CD4-positive, alpha-beta T cell (primary cell): ENCODE measurements around the gene NREP. TPM values are rescaled to one million over a fixed set of nuclear protein-coding genes. Genes with fewer than 3 reads are reported as not detected.

Experiments
- ATAC-seq: fragments of 200-7000 bp; cut with Tn5 transposase; one replicate; pipeline ENCODE4 v1.10.0; 2022; ENCODE audit warnings: mild to moderate bottlenecking; ENCODE audit not compliant: poor library complexity
- CTCF ChIA-PET: fragments of 350-600 bp; sonication (Branson Sonifier 250); formaldehyde crosslinking; loops from one replicate; lab custom pipeline; 2021; ENCODE audit warnings: antibody characterized with exemption, inconsistent platforms; lab: Charles Lee
- POLR2A ChIA-PET: fragments of 350-600 bp; sonication (Branson Sonifier 250); formaldehyde crosslinking; loops from one replicate; lab custom pipeline; 2021; ENCODE audit warnings: antibody characterized with exemption, inconsistent platforms; lab: Charles Lee
- DNase-seq, 14 experiments: peaks; one replicate each; pipeline ENCODE4 v3.0.0-alpha.2; 2013 to 2020; ENCODE audit warnings: mixed read lengths in 2 of 14
- H3K27ac ChIP-seq, 2 donors: one replicate each; pipeline versions ENCODE4 v1.5.1 to v1.7.0; 2013; ENCODE audit warnings: low read length in 2 of 2, low read depth in 1 of 2, mild to moderate bottlenecking in 1 of 2
- H3K27me3 ChIP-seq, 2 experiments: 1 replicate in 1 of 2; 2 replicates in 1 of 2; pipeline versions ENCODE4 v1.6.1 to v1.7.0; 2013; ENCODE audit warnings: low read length in 2 of 2, control low read depth in 1 of 2, mild to moderate bottlenecking in 1 of 2, moderate library complexity in 1 of 2; ENCODE audit not compliant: insufficient read depth in 2 of 2, control insufficient read depth in 1 of 2
- H3K36me3 ChIP-seq: one replicate; pipeline ENCODE4 v1.6.1; 2013; ENCODE audit warnings: low read length, control low read depth; ENCODE audit not compliant: insufficient read depth
- H3K4me1 ChIP-seq: one replicate; pipeline ENCODE4 v1.6.1; 2013; ENCODE audit warnings: low read length, control low read depth; ENCODE audit not compliant: insufficient read depth
- H3K4me3 ChIP-seq: one replicate; pipeline ENCODE4 v1.5.1; 2013; ENCODE audit warnings: mild to moderate bottlenecking, low read length, moderate library complexity
- H3K9me3 ChIP-seq, 2 experiments: 1 replicate in 1 of 2; 2 replicates in 1 of 2; pipeline versions ENCODE4 v1.6.1 to v1.7.0; 2013; ENCODE audit warnings: low read length in 2 of 2, mild to moderate bottlenecking in 2 of 2, control low read depth in 1 of 2, moderate library complexity in 1 of 2; ENCODE audit not compliant: control insufficient read depth in 1 of 2, insufficient read depth in 1 of 2
- H3K27ac Mint-ChIP-seq: one replicate; pipeline ENCODE4 v1.8.0; 2020; ENCODE audit warnings: mixed read lengths
- H3K27me3 Mint-ChIP-seq: one replicate; pipeline ENCODE4 v1.8.0; 2021; ENCODE audit warnings: mixed read lengths
- H3K36me3 Mint-ChIP-seq: one replicate; pipeline ENCODE4 v1.8.0; 2021; ENCODE audit warnings: low read depth, mixed read lengths
- H3K4me1 Mint-ChIP-seq: one replicate; pipeline ENCODE4 v1.8.0; 2021; ENCODE audit warnings: low read depth, mixed read lengths
- H3K4me3 Mint-ChIP-seq: one replicate; pipeline ENCODE4 v1.8.0; 2020; ENCODE audit warnings: mild to moderate bottlenecking, mixed read lengths
- H3K9me3 Mint-ChIP-seq: one replicate; pipeline ENCODE4 v1.8.0; 2020; ENCODE audit warnings: mixed read lengths
- CTCF ChIP-seq: fragments of 200-600 bp; IDR thresholded peaks from one replicate; pipeline ENCODE4 v1.8.0; 2022; ENCODE audit warnings: antibody characterized with exemption, mild to moderate bottlenecking
- intact Hi-C, 2 experiments: fragments of 100-400 bp; cut with DNase I in 1 of 2; cut with micrococcal nuclease in 1 of 2; formaldehyde crosslinking; loops; one replicate each; pipeline versions ENCODE4 v1.15.1 to v1.9.0; 2023 to 2025; cut with DNase I, micrococcal nuclease
- total RNA-seq, 174 experiments: library from RNA in 2 of 174; stranded (reverse) in 2 of 174; gene quantifications; one replicate each; pipeline ENCODE4 v1.2.3 and lab custom pipeline; 2021 to 2026

The NREP gene
- total RNA-seq, 2 experiments from 2014 or later = 2.3 to 2.9 TPM

- DNase-seq (no peak), ATAC-seq (no peak)
- Histone ChIP-seq H3K27me3 (no peaks in the 10 kb centered on the region), H3K4me3 (no peak overlapping the region), H3K27ac (no peak overlapping the region), H3K36me3 (no peaks in the 10 kb centered on the region), H3K4me1 (no peaks in the 10 kb centered on the region), H3K9me3 (no peaks in the 10 kb centered on the region)
- Mint-ChIP-seq H3K27me3 (peaks cover 4% of the 10 kb centered on the region), H3K36me3 (no peaks in the 10 kb centered on the region), H3K4me3 (no peak overlapping the region), H3K4me1 (no peaks in the 10 kb centered on the region), H3K27ac (no peak overlapping the region), H3K9me3 (no peaks in the 10 kb centered on the region)
- CTCF ChIA-PET = interaction anchor here (1.1 kb wide), 1 partner anchor 8 kb away, joined by 3 read pairs; no protein-coding TSS in a partner anchor
- intact Hi-C loops = no loop called here
- POLR2A ChIA-PET = no interaction called here
- TF ChIP-seq CTCF = no peak
These were observed 24.2 kb upstream of the NREP start for GRCh38 chr5:111781200-111781599.

- Histone ChIP-seq H3K27me3 (peaks cover 0 to 2% of the 10 kb centered on the region in 2 experiments), H3K36me3 (no peaks in the 10 kb centered on the region), H3K27ac (no peak overlapping the region), H3K9me3 (no peaks in the 10 kb centered on the region), H3K4me1 (no peaks in the 10 kb centered on the region), H3K4me3 (no peak overlapping the region)
- Mint-ChIP-seq H3K36me3 (no peaks in the 10 kb centered on the region), H3K27ac (no peak overlapping the region), H3K4me1 (no peaks in the 10 kb centered on the region), H3K9me3 (no peaks in the 10 kb centered on the region), H3K27me3 (peaks cover 4% of the 10 kb centered on the region), H3K4me3 (no peak overlapping the region)
- no peak for ATAC-seq
- ChIA-PET POLR2A (no interaction called here), CTCF (no interaction called here)
- intact Hi-C loops = no loop called here
- DNase-seq = no peak
- no peak for TF ChIP-seq CTCF
These were observed 22.9 kb upstream of the NREP start for GRCh38 chr5:111779922-111780292.

GRCh38 chr5:111779260-111779921 is 22.4 kb upstream of the NREP start:
- Histone ChIP-seq H3K27ac (no peak overlapping the region), H3K27me3 (peaks cover 0 to 2% of the 10 kb centered on the region in 2 experiments), H3K9me3 (no peaks in the 10 kb centered on the region), H3K36me3 (no peaks in the 10 kb centered on the region), H3K4me1 (no peaks in the 10 kb centered on the region), H3K4me3 (no peak overlapping the region)
- DNase-seq (no peak), ATAC-seq (no peak)
- POLR2A ChIA-PET = no interaction called here
- CTCF ChIA-PET = no interaction called here
- H3K27me3 Mint-ChIP-seq = peaks cover 4% of the 10 kb centered on the region
- intact Hi-C loops = no loop called here
- no peak overlapping the region for H3K27ac Mint-ChIP-seq
- no peaks in the 10 kb centered on the region for H3K9me3 Mint-ChIP-seq
- H3K36me3 Mint-ChIP-seq = no peaks in the 10 kb centered on the region
- no peak for TF ChIP-seq CTCF
- H3K4me1 Mint-ChIP-seq = no peaks in the 10 kb centered on the region
- no peak overlapping the region for H3K4me3 Mint-ChIP-seq
